K562 (cell line): Measurements from ENCODE around the gene PTPRG. TPM values are rescaled to one million over a fixed set of nuclear protein-coding genes. Genes with fewer than 3 reads are reported as not detected.

Experiments used
- ATAC-seq: fragments of 200-7000 bp; cut with Tn5 transposase; 3 replicates; pipeline ENCODE4 v1.9.1; 2020; ENCODE audit warnings: moderate library complexity
- BruUV-seq: library from RNA; stranded (reverse); fragments of 400-500 nt; replicated peaks from 2 replicates; lab custom pipeline; 2021; lab: Mats Ljungman, UMichigan
- CTCF ChIA-PET: fragments of 300-600 bp; formaldehyde crosslinking; extraction: SDS; loops from one replicate; lab custom pipeline; 2021; ENCODE audit warnings: low intra/inter-chr PET ratio; lab: Yijun Ruan, JAX
- POLR2A ChIA-PET: fragments of 300-600, 350-650 bp; sonication (Branson Sonifier 250); formaldehyde crosslinking; extraction: SDS; loops from one replicate; lab custom pipeline; 2021; ENCODE audit warnings: antibody characterized with exemption, inconsistent platforms; lab: Yijun Ruan, JAX
- DNase-seq, 4 experiments: peaks; one replicate each; pipeline versions ENCODE4 v3.0.0 to v3.0.0-alpha.2; 2011 to 2018; ENCODE audit warnings: low spot score in 3 of 4, mixed read lengths in 3 of 4; ENCODE audit errors: extremely low read depth in 1 of 4
- FAIRE-seq: peaks from 2 replicates; lab custom pipeline; 2011; peaks lifted over from hg19 to GRCh38; lab: Jason Lieb, UNC
- H2AFZ ChIP-seq: 2 replicates; pipeline ENCODE4 v1.6.0; 2011; ENCODE audit warnings: low read depth, low read length, control low read depth, inconsistent platforms
- H3K27ac ChIP-seq: fragments of 200-600 bp; 3 replicates; pipeline ENCODE4 v1.8.0; 2011; ENCODE audit warnings: low read depth, mild to moderate bottlenecking, control low read depth, inconsistent platforms, low read length, moderate library complexity, mixed read lengths; ENCODE audit errors: extremely low read depth
- H3K27me3 ChIP-seq, 2 experiments: fragments of 300-600 bp in 1 of 2; 2 replicates in 1 of 2; 3 replicates in 1 of 2; pipeline versions ENCODE4 v1.6.0 to v1.8.0; 2011; ENCODE audit warnings: inconsistent platforms in 2 of 2, low read length in 2 of 2, mild to moderate bottlenecking in 1 of 2, mixed read lengths in 1 of 2, moderate library complexity in 1 of 2; ENCODE audit not compliant: control insufficient read depth in 2 of 2, insufficient read depth in 2 of 2
- H3K36me3 ChIP-seq: fragments of 300-600 bp; 3 replicates; pipeline ENCODE4 v1.8.0; 2011; ENCODE audit warnings: mild to moderate bottlenecking, low read length, inconsistent platforms; ENCODE audit not compliant: control insufficient read depth, insufficient read depth
- H3K4me1 ChIP-seq, 2 experiments: fragments of 200-600 bp in 1 of 2; replicated peaks in 1 of 2; 2 replicates in 1 of 2; 3 replicates in 1 of 2; pipeline versions ENCODE4 v1.5.1 to v1.8.0; 2011; ENCODE audit warnings: inconsistent platforms in 2 of 2, low read length in 2 of 2, mild to moderate bottlenecking in 1 of 2, mixed read lengths in 1 of 2, moderate library complexity in 1 of 2; ENCODE audit not compliant: control insufficient read depth in 2 of 2, insufficient read depth in 2 of 2
- H3K4me2 ChIP-seq: 2 replicates; pipeline ENCODE4 v1.6.1; 2011; ENCODE audit warnings: low read length, control low read depth, inconsistent platforms, mixed read lengths; ENCODE audit not compliant: insufficient read depth
- H3K4me3 ChIP-seq: fragments of 200-600 bp; sonication (generic), shearing (Covaris generic); 2 replicates; pipeline ENCODE4 v1.5.1; 2016; ENCODE audit warnings: control low read depth, inconsistent platforms
- H3K79me2 ChIP-seq: fragments of 200-600 bp; 3 replicates; pipeline ENCODE4 v1.8.0; 2011; ENCODE audit warnings: low read length, inconsistent platforms; ENCODE audit not compliant: control insufficient read depth, insufficient read depth
- H3K9ac ChIP-seq, 2 experiments: 2 replicates each; pipeline versions ENCODE4 v1.6.0 to v1.6.1; 2011; ENCODE audit warnings: low read depth in 2 of 2, low read length in 2 of 2, control low read depth in 1 of 2, inconsistent platforms in 1 of 2, mild to moderate bottlenecking in 1 of 2, mixed read lengths in 1 of 2; ENCODE audit not compliant: insufficient read depth in 1 of 2
- H3K9me1 ChIP-seq: one replicate; pipeline ENCODE4 v1.6.0; 2011; ENCODE audit warnings: inconsistent platforms, mild to moderate bottlenecking, low read length, moderate library complexity; ENCODE audit not compliant: control insufficient read depth, insufficient read depth
- H3K9me3 ChIP-seq: replicated peaks from 2 replicates; pipeline ENCODE4 v1.5.1; 2011; ENCODE audit warnings: low read depth, low read length, inconsistent platforms; ENCODE audit not compliant: control insufficient read depth, insufficient read depth
- H4K20me1 ChIP-seq: replicated peaks from 2 replicates; pipeline ENCODE4 v1.6.1; 2011; ENCODE audit warnings: low read length, inconsistent platforms, mixed read lengths; ENCODE audit not compliant: control insufficient read depth, insufficient read depth
- ATF4 ChIP-seq: fragments of 450-650 bp; formaldehyde crosslinking; IDR thresholded peaks from 2 replicates; pipeline ENCODE4 v1.4.0; 2022; ENCODE audit warnings: mild to moderate bottlenecking, moderate library complexity
- BRD4 ChIP-seq: fragments of 200-600 bp; sonication (generic); IDR thresholded peaks from 2 replicates; pipeline ENCODE4 v1.6.1; 2017; ENCODE audit warnings: inconsistent platforms
- CBX5 ChIP-seq: IDR thresholded peaks from 2 replicates; pipeline ENCODE4 v1.6.1; 2014; ENCODE audit warnings: low read depth, borderline replicate concordance
- CCNT2 ChIP-seq: IDR thresholded peaks from 2 replicates; pipeline ENCODE4 v1.6.1; 2011; ENCODE audit warnings: borderline replicate concordance, low read depth, mild to moderate bottlenecking, moderate library complexity, mixed read lengths, low read length; ENCODE audit not compliant: insufficient read length; ENCODE audit errors: extremely low read depth
- FOXJ2 ChIP-seq: fragments of 200-800 bp; sonication (Bioruptor generic); IDR thresholded peaks from 2 replicates; pipeline ENCODE4 v1.6.1; 2016; ENCODE audit warnings: missing genetic modification characterization, missing compliant biosample characterization
- HNRNPK ChIP-seq: fragments of 200-400 bp; formaldehyde crosslinking; IDR thresholded peaks from one replicate; pipeline ENCODE4 v1.6.1; 2018; ENCODE audit warnings: mild to moderate bottlenecking, low read depth, low read length; ENCODE audit not compliant: poor library complexity, severe bottlenecking
- MEF2A ChIP-seq: IDR thresholded peaks from 2 replicates; pipeline ENCODE4 v1.6.1; 2011; ENCODE audit warnings: low read depth, mild to moderate bottlenecking, low read length, moderate library complexity; ENCODE audit not compliant: control insufficient read depth
- MEF2D ChIP-seq: conservative IDR thresholded peaks from 2 replicates; pipeline ENCODE4 v1.6.1; 2016; ENCODE audit warnings: low read depth, missing genetic modification characterization, missing compliant biosample characterization
- MXI1 ChIP-seq: IDR thresholded peaks from 2 replicates; pipeline ENCODE4 v1.6.1; 2011; ENCODE audit warnings: low read depth, mild to moderate bottlenecking, improper control_type of control experiment, low read length
- PHF8 ChIP-seq: fragments of 200-600 bp; sonication (generic); IDR thresholded peaks from 2 replicates; pipeline ENCODE4 v1.6.1; 2012; ENCODE audit warnings: mixed run types, mild to moderate bottlenecking, inconsistent platforms, low read length, moderate library complexity, borderline replicate concordance
- SREBF2 ChIP-seq: sonication (generic); formaldehyde crosslinking; IDR thresholded peaks from 2 replicates; pipeline ENCODE4 v1.4.0; 2020; ENCODE audit warnings: mild to moderate bottlenecking, missing genetic modification reagents
- TAF9B ChIP-seq: fragments of 450-650 bp; IDR thresholded peaks from 2 replicates; pipeline ENCODE4 v1.6.1; 2018; ENCODE audit warnings: mild to moderate bottlenecking; ENCODE audit not compliant: partially characterized antibody
- THRB ChIP-seq: fragments of 450-650 bp; formaldehyde crosslinking; conservative IDR thresholded peaks from 2 replicates; pipeline ENCODE4 v1.4.0; 2022; ENCODE audit warnings: mild to moderate bottlenecking, missing genetic modification characterization
- ZFP1 ChIP-seq: fragments of 450-650 bp; formaldehyde crosslinking; IDR thresholded peaks from 2 replicates; pipeline ENCODE4 v1.4.0; 2020; ENCODE audit warnings: mild to moderate bottlenecking, mixed read lengths
- ZNF384 ChIP-seq: IDR thresholded peaks from 2 replicates; pipeline ENCODE4 v1.6.1; 2012; ENCODE audit warnings: low read depth, low read length, improper control_type of control experiment
- ZNF717 ChIP-seq: fragments of 250-450 bp; sonication (Bioruptor Pico); IDR thresholded peaks from 2 replicates; pipeline ENCODE4 v1.5.0; 2021
- WGBS: fragments of 100-300 bp; shearing (Covaris generic); methylation state at CpG from one replicate; pipeline ENCODE4 v1.1.6; 2016; ENCODE audit warnings: low coverage, mixed read lengths; ENCODE audit not compliant: insufficient coverage; ENCODE audit errors: missing lambda C conversion rate; 5-methylcytosine and 5-hydroxymethylcytosine counted together
- in situ Hi-C: fragments of 300-500 bp; cut with MboI; formaldehyde crosslinking; loops from 4 replicates; pipeline ENCODE4 v1.15.0; 2018; ENCODE audit warnings: inconsistent platforms, mixed read lengths
- intact Hi-C: fragments of 100-400 bp; cut with micrococcal nuclease; formaldehyde crosslinking; loops from 2 replicates; pipeline ENCODE4 v1.14.2; 2022
- polyA plus RNA-seq, 8 experiments: library from polyadenylated mRNA; depleted of rRNA in 4 of 8; stranded (reverse) in 5 of 8; unstranded in 3 of 8; fragments of >200 nt; fragmentation: Nextera tagmentation in 2 of 8; fragmentation: Illumina TruSeq in 1 of 8; extraction: Ambion mirVana in 2 of 8; extraction: Trizol in 1 of 8; gene quantifications; 2 replicates each; pipeline versions ENCODE4 v1.2.1 to v1.2.3, GENCODE V29; 2011 to 2014; ENCODE audit warnings: inconsistent platforms in 1 of 8, missing spikeins in 1 of 8
- total RNA-seq, 7 experiments: library from RNA; depleted of rRNA in 6 of 7; stranded (reverse); fragments of >200 nt in 6 of 7; fragmentation: Illumina TruSeq in 2 of 7; extraction: Trizol in 2 of 7; gene quantifications; 2 replicates each; pipeline versions ENCODE4 v1.2.1 to v1.2.3, GENCODE V29; 2011 to 2021; ENCODE audit warnings: low replicate concordance in 1 of 7

PTPRG gene
- total and polyA plus RNA-seq, 9 of the 15 experiments (the other 6 are each of a cell fraction or from before 2014, with no cell fraction given) = 0.16 TPM; not detected in 8

- ChIA-PET CTCF (no interaction called here), POLR2A (no interaction called here)
- no peak for DNase-seq
- ATAC-seq = no peak
- in situ Hi-C loops = no loop called here
- TF ChIP-seq FOXJ2 (no peak), HNRNPK (no peak), SREBF2 (no peak), MXI1 (no peak), CBX5 (no peak), ZFP1 (no peak), ZNF384 (no peak)
- Histone ChIP-seq H4K20me1 (no peaks in the 10 kb centered on the region), H3K4me1 (no peaks in the 10 kb centered on the region), H3K9ac (no peak overlapping the region), H3K27me3 (no peaks in the 10 kb centered on the region), H3K9me3 (no peaks in the 10 kb centered on the region), H3K79me2 (no peaks in the 10 kb centered on the region), H3K9me1 (no peaks in the 10 kb centered on the region), H3K4me3 (no peak overlapping the region), H3K4me2 (no peak overlapping the region), H2AFZ (no peak overlapping the region), H3K27ac (no peak overlapping the region), H3K36me3 (no peaks in the 10 kb centered on the region)
- no TSS peak for BruUV-seq
- 0% methylated on average over 1 of the region's 1 CpG for WGBS
- intact Hi-C loops = no loop called here
- FAIRE-seq = no peak
Measured at GRCh38 chr3:62003835-62004234, 442.5 kb downstream of the PTPRG start.

- BruUV-seq = no TSS peak
- Histone ChIP-seq H3K9me3 (no peaks in the 10 kb centered on the region), H3K27ac (no peak overlapping the region), H2AFZ (no peak overlapping the region), H3K27me3 (no peaks in the 10 kb centered on the region), H3K36me3 (no peaks in the 10 kb centered on the region), H4K20me1 (no peaks in the 10 kb centered on the region), H3K4me1 (no peaks in the 10 kb centered on the region), H3K79me2 (no peaks in the 10 kb centered on the region), H3K4me3 (no peak overlapping the region), H3K4me2 (no peak overlapping the region), H3K9me1 (no peaks in the 10 kb centered on the region), H3K9ac (no peak overlapping the region)
- DNase-seq (no peak), ATAC-seq (no peak), FAIRE-seq (no peak)
- WGBS = 0% methylated on average over 3 of the region's 3 CpGs
- in situ Hi-C loops = no loop called here
- intact Hi-C loops = no loop called here
- ChIA-PET POLR2A (no interaction called here), CTCF (no interaction called here)
- no peak for TF ChIP-seq ATF4
- TF ChIP-seq ZNF717 (CRISPR knock-in tag) = no peak
- no peak for TF ChIP-seq CCNT2
- no peak for TF ChIP-seq MEF2D (tag)
- no peak for TF ChIP-seq MEF2A
- TF ChIP-seq TAF9B = no peak
- TF ChIP-seq PHF8 = no peak
- no peak for TF ChIP-seq THRB (CRISPR knock-in tag)
- TF ChIP-seq BRD4 = no peak
Measured at GRCh38 chr3:62007036-62007435, 445.7 kb downstream of the PTPRG start.
